Keratinocyte (primary cell): Measurements from ENCODE around the gene PRKAR1B.

Experiments used
- CTCF ChIP-seq, 3 experiments: IDR thresholded peaks in 1 of 3; conservative IDR thresholded peaks in 1 of 3; optimal IDR thresholded peaks in 1 of 3; 2 replicates in 2 of 3; 3 replicates in 1 of 3; pipeline versions ENCODE3 to v1.5.1; 2011; ENCODE audit warnings: low read length in 3 of 3, mild to moderate bottlenecking in 3 of 3, moderate library complexity in 2 of 3, control low read depth in 1 of 3, inconsistent platforms in 1 of 3; ENCODE audit not compliant: insufficient read depth in 2 of 3; ENCODE audit errors: extremely low read depth in 1 of 3
- EZH2 ChIP-seq: IDR thresholded peaks from one replicate; pipeline ENCODE4 v1.6.1; 2012; ENCODE audit warnings: inconsistent platforms, mild to moderate bottlenecking, low read length, moderate library complexity

GRCh38 chr7:525740-526139 lies 201.3 kb downstream of the PRKAR1B start:
- TF ChIP-seq CTCF (optimal IDR thresholded peaks at IDR 0.05 in 1 of 3, IDR thresholded peaks at IDR 0.05 in 1 of 3, conservative IDR thresholded peaks at IDR 0.05 in 1 of 3; ENCODE audit: extremely low read depth in 1 of 3, insufficient read depth in 2 of 3, low read length in 3 of 3) (no peak), EZH2 (no peak)
